Measurements from ENCODE around the gene FAM181A. TPM values are rescaled to one million over a fixed set of nuclear protein-coding genes. Genes with fewer than 3 reads are reported as not detected.

The FAM181A gene
- total and polyA plus RNA-seq, 3 experiments from 2014 or later = not detected

GRCh38 chr14:93944348-93945069, 17.4 kb downstream of the FAM181A start:
- peaks cover 0 to 79% (median 8%) of the 10 kb centered on the region in 3 donors for H3K36me3 Mint-ChIP-seq

GRCh38 chr14:93945070-93945399, 17.9 kb downstream of the FAM181A start:
- DNase-seq = no peak
- Mint-ChIP-seq H3K4me3 (no peak overlapping the region), H3K9me3 (no peaks in the 10 kb centered on the region), H3K27me3 (no peaks in the 10 kb centered on the region), H3K4me1 (peaks cover 2 to 11% (median 5%) of the 10 kb centered on the region in 3 donors), H3K27ac (peak overlapping the region in 2 of 8 donors; percentile 42 to 81), H3K36me3 (peaks cover 0 to 85% (median 8%) of the 10 kb centered on the region in 3 donors)
- Histone ChIP-seq H3K4me3 (ENCODE audit: low read length) (no peak overlapping the region), H3K36me3 (ENCODE audit: insufficient read depth, low read length) (no peaks in the 10 kb centered on the region), H3K4me1 (ENCODE audit: insufficient read depth, low read length) (no peaks in the 10 kb centered on the region), H3K27ac (ENCODE audit: low read depth, low read length) (no peak overlapping the region), H3K27me3 (ENCODE audit: insufficient read depth, low read length, poor library complexity, severe bottlenecking) (no peaks in the 10 kb centered on the region), H3K9me3 (ENCODE audit: low read length) (no peaks in the 10 kb centered on the region)
- CTCF ChIA-PET = interaction anchor here (1.0 to 21.3 kb wide), 3 partner anchors 8 to 136 kb away, joined by 3 to 945 read pairs (median 10); partner anchors contain the start of genes ASB2, DDX24 and IFI27L1
- POLR2A ChIA-PET = no interaction called here

More at GRCh38 chr14:93944348-93945069, 17.4 kb downstream of the FAM181A start:
- ChIA-PET POLR2A (no interaction called here), CTCF (interaction anchor here (1.0 to 21.3 kb wide), 3 partner anchors 9 to 136 kb away, joined by 3 to 945 read pairs (median 10); partner anchors contain the start of genes ASB2, DDX24 and IFI27L1)
- H3K27me3 ChIP-seq (ENCODE audit: insufficient read depth, low read length, poor library complexity, severe bottlenecking) = no peaks in the 10 kb centered on the region
- no peaks in the 10 kb centered on the region for H3K4me1 ChIP-seq (ENCODE audit: insufficient read depth, low read length)
- Mint-ChIP-seq H3K4me1 (peaks cover 5 to 15% (median 6%) of the 10 kb centered on the region in 3 donors), H3K4me3 (no peak overlapping the region), H3K27ac (peak overlapping the region in 3 of 8 donors; percentile 38 to 81 (median 62)), H3K9me3 (no peaks in the 10 kb centered on the region), H3K27me3 (no peaks in the 10 kb centered on the region)
- H3K9me3 ChIP-seq (ENCODE audit: low read length) = no peaks in the 10 kb centered on the region
- DNase-seq = no peak
- no peak overlapping the region for H3K27ac ChIP-seq (ENCODE audit: low read depth, low read length)
- H3K36me3 ChIP-seq (ENCODE audit: insufficient read depth, low read length) = no peaks in the 10 kb centered on the region
- H3K4me3 ChIP-seq (ENCODE audit: low read length) = no peak overlapping the region

GRCh38 chr14:93946104-93946503, 19.0 kb downstream of the FAM181A start:
- DNase-seq = no peak
- ChIA-PET POLR2A (no interaction called here), CTCF (interaction anchor here (1.3 to 21.3 kb wide), 2 partner anchors 25 to 190 kb away, joined by 3 to 945 read pairs; partner anchors contain the start of gene ASB2)
- no peak overlapping the region for H3K4me3 ChIP-seq (ENCODE audit: low read length)
- Mint-ChIP-seq H3K4me3 (no peak overlapping the region), H3K36me3 (peaks cover 0 to 89% (median 10%) of the 10 kb centered on the region in 3 donors), H3K4me1 (peaks cover 0 to 4% (median 0%) of the 10 kb centered on the region in 3 donors), H3K27ac (no peak overlapping the region), H3K9me3 (no peaks in the 10 kb centered on the region), H3K27me3 (no peaks in the 10 kb centered on the region)
- H3K27ac ChIP-seq (ENCODE audit: low read depth, low read length) = no peak overlapping the region
- no peaks in the 10 kb centered on the region for H3K4me1 ChIP-seq (ENCODE audit: insufficient read depth, low read length)
- H3K27me3 ChIP-seq (ENCODE audit: insufficient read depth, low read length, poor library complexity, severe bottlenecking) = no peaks in the 10 kb centered on the region
- no peaks in the 10 kb centered on the region for H3K9me3 ChIP-seq (ENCODE audit: low read length)
- H3K36me3 ChIP-seq (ENCODE audit: insufficient read depth, low read length) = no peaks in the 10 kb centered on the region

- Histone ChIP-seq H3K27me3 (ENCODE audit: insufficient read depth, low read length, poor library complexity, severe bottlenecking) (no peaks in the 10 kb centered on the region), H3K4me3 (ENCODE audit: low read length) (no peak overlapping the region)
- POLR2A ChIA-PET = no interaction called here
Observed at GRCh38 chr14:93946541-93947090, 19.5 kb downstream of the FAM181A start.

GRCh38 chr14:93947282-93947681, 20.1 kb downstream of the FAM181A start:
- Mint-ChIP-seq H3K27me3 (no peaks in the 10 kb centered on the region), H3K9me3 (no peaks in the 10 kb centered on the region), H3K36me3 (peaks cover 0 to 83% (median 7%) of the 10 kb centered on the region in 3 donors), H3K4me1 (peaks cover 0 to 13% (median 0%) of the 10 kb centered on the region in 3 donors), H3K4me3 (no peak overlapping the region), H3K27ac (no peak overlapping the region)
- Histone ChIP-seq H3K9me3 (ENCODE audit: low read length) (no peaks in the 10 kb centered on the region), H3K4me3 (ENCODE audit: low read length) (no peak overlapping the region), H3K4me1 (ENCODE audit: insufficient read depth, low read length) (no peaks in the 10 kb centered on the region), H3K27me3 (ENCODE audit: insufficient read depth, low read length, poor library complexity, severe bottlenecking) (no peaks in the 10 kb centered on the region), H3K27ac (ENCODE audit: low read depth, low read length) (no peak overlapping the region), H3K36me3 (ENCODE audit: insufficient read depth, low read length) (no peaks in the 10 kb centered on the region)
- ChIA-PET POLR2A (no interaction called here), CTCF (interaction anchor here (1.3 to 21.3 kb wide), 2 partner anchors 24 to 189 kb away, joined by 3 to 945 read pairs; partner anchors contain the start of gene ASB2)
- no peak for DNase-seq

More at GRCh38 chr14:93946541-93947090, 19.5 kb downstream of the FAM181A start:
- no peaks in the 10 kb centered on the region for H3K36me3 ChIP-seq (ENCODE audit: insufficient read depth, low read length)
- no peaks in the 10 kb centered on the region for H3K4me1 ChIP-seq (ENCODE audit: insufficient read depth, low read length)
- peak overlapping the region in 1 of 8 donors; percentile 37 for H3K27ac Mint-ChIP-seq
- H3K27me3 Mint-ChIP-seq = no peaks in the 10 kb centered on the region
- H3K27ac ChIP-seq (ENCODE audit: low read depth, low read length) = no peak overlapping the region
- H3K4me3 Mint-ChIP-seq = no peak overlapping the region
- no peak for DNase-seq
- peaks cover 0 to 7% (median 0%) of the 10 kb centered on the region in 3 donors for H3K4me1 Mint-ChIP-seq
- CTCF ChIA-PET = interaction anchor here (1.3 to 21.3 kb wide), 2 partner anchors 25 to 190 kb away, joined by 3 to 945 read pairs; partner anchors contain the start of gene ASB2
- peaks cover 0 to 88% (median 7%) of the 10 kb centered on the region in 3 donors for H3K36me3 Mint-ChIP-seq
- no peaks in the 10 kb centered on the region for H3K9me3 ChIP-seq (ENCODE audit: low read length)
- H3K9me3 Mint-ChIP-seq = no peaks in the 10 kb centered on the region

- no peaks in the 10 kb centered on the region for H3K27me3 Mint-ChIP-seq
- no peaks in the 10 kb centered on the region for H3K9me3 Mint-ChIP-seq
- H3K4me1 ChIP-seq (ENCODE audit: insufficient read depth, low read length) = peaks cover 16% of the 10 kb centered on the region
- H3K4me1 Mint-ChIP-seq = peaks cover 16 to 36% (median 21%) of the 10 kb centered on the region in 3 donors
- ChIA-PET CTCF (interaction anchor here (2.0 to 21.3 kb wide), 2 partner anchors 10 to 22 kb away, joined by 19 to 945 read pairs; partner anchors contain the start of gene ASB2), POLR2A (no interaction called here)
- DNase-seq = no peak
- H3K4me3 ChIP-seq (ENCODE audit: low read length) = no peak overlapping the region
- H3K9me3 ChIP-seq (ENCODE audit: low read length) = no peaks in the 10 kb centered on the region
- peak overlapping the region in 2 of 8 donors; percentile 50 to 57 for H3K27ac Mint-ChIP-seq
- no peak overlapping the region for H3K4me3 Mint-ChIP-seq
- no peaks in the 10 kb centered on the region for H3K36me3 ChIP-seq (ENCODE audit: insufficient read depth, low read length)
- H3K36me3 Mint-ChIP-seq = peaks cover 0 to 75% (median 4%) of the 10 kb centered on the region in 3 donors
- no peak overlapping the region for H3K27ac ChIP-seq (ENCODE audit: low read depth, low read length)
- no peaks in the 10 kb centered on the region for H3K27me3 ChIP-seq (ENCODE audit: insufficient read depth, low read length, poor library complexity, severe bottlenecking)
Observed at GRCh38 chr14:93949511-93950075, 22.4 kb downstream of the FAM181A start.

- DNase-seq = no peak
- peaks cover 31% of the 10 kb centered on the region for H3K4me1 ChIP-seq (ENCODE audit: insufficient read depth, low read length)
- no peaks in the 10 kb centered on the region for H3K36me3 ChIP-seq (ENCODE audit: insufficient read depth, low read length)
- H3K27ac Mint-ChIP-seq = peak overlapping the region in 2 of 8 donors; percentile 22 to 43
- H3K4me3 ChIP-seq (ENCODE audit: low read length) = no peak overlapping the region
- H3K27me3 ChIP-seq (ENCODE audit: insufficient read depth, low read length, poor library complexity, severe bottlenecking) = no peaks in the 10 kb centered on the region
- H3K27ac ChIP-seq (ENCODE audit: low read depth, low read length) = no peak overlapping the region
- H3K9me3 ChIP-seq (ENCODE audit: low read length) = no peaks in the 10 kb centered on the region
- POLR2A ChIA-PET = interaction anchor here (1.0 to 1.4 kb wide), 2 partner anchors 19 to 73 kb away, joined by 3 read pairs; no protein-coding TSS in a partner anchor
- H3K4me3 Mint-ChIP-seq = no peak overlapping the region
- no peaks in the 10 kb centered on the region for H3K9me3 Mint-ChIP-seq
- CTCF ChIA-PET = interaction anchor here (4.1 to 21.3 kb wide), 2 partner anchors 12 to 20 kb away, joined by 45 to 945 read pairs; partner anchors contain the start of gene ASB2
- H3K36me3 Mint-ChIP-seq = peaks cover 0 to 64% (median 3%) of the 10 kb centered on the region in 3 donors
- H3K4me1 Mint-ChIP-seq = peaks cover 31 to 51% (median 36%) of the 10 kb centered on the region in 3 donors
- H3K27me3 Mint-ChIP-seq = no peaks in the 10 kb centered on the region
Observed at GRCh38 chr14:93950948-93951634, 23.9 kb downstream of the FAM181A start.
